SK-N-SH (cell line): ENCODE results near the gene SOX8. TPM values are rescaled to one million over a fixed set of nuclear protein-coding genes. Genes with fewer than 3 reads are reported as not detected.

Experiments used
- CTCF ChIA-PET: fragments of 300-600, 350-600 bp; formaldehyde crosslinking; extraction: SDS; loops from one replicate; lab custom pipeline; 2021; lab: Yijun Ruan, JAX
- POLR2A ChIA-PET: fragments of 350-600 bp; sonication (Branson Sonifier 250); formaldehyde crosslinking; extraction: SDS; loops from one replicate; lab custom pipeline; 2020; ENCODE audit warnings: antibody characterized with exemption, inconsistent platforms; lab: Yijun Ruan, JAX
- DNase-seq: peaks from one replicate; pipeline ENCODE4 v3.0.0; 2012
- H2AFZ ChIP-seq: fragments of 200-600 bp; sonication (generic); 2 replicates; pipeline ENCODE4 v1.8.1; 2016; ENCODE audit warnings: antibody characterized with exemption, mild to moderate bottlenecking, low read depth
- H3F3A ChIP-seq: fragments of 200-600 bp; sonication (generic); replicated peaks from 2 replicates; pipeline ENCODE3; 2016; ENCODE audit warnings: antibody characterized with exemption, mild to moderate bottlenecking; ENCODE audit not compliant: insufficient read depth
- H3K27ac ChIP-seq, 2 experiments: fragments of 200-500 bp in 1 of 2; fragments of 200-600 bp in 1 of 2; sonication (Bioruptor generic) in 1 of 2; sonication (generic), shearing (Covaris generic) in 1 of 2; 2 replicates each; pipeline versions ENCODE4 v1.5.1 to v1.6.1; 2014 to 2016; ENCODE audit warnings: low read depth in 2 of 2, inconsistent platforms in 1 of 2, low read length in 1 of 2, mild to moderate bottlenecking in 1 of 2, mixed read lengths in 1 of 2
- H3K27me3 ChIP-seq: fragments of 200-600 bp; sonication (generic), shearing (Covaris generic); 2 replicates; pipeline ENCODE4 v1.6.1; 2016; ENCODE audit warnings: mixed run types; ENCODE audit not compliant: insufficient read depth
- H3K36me3 ChIP-seq, 2 experiments: fragments of 200-500 bp in 1 of 2; fragments of 200-600 bp in 1 of 2; sonication (Bioruptor generic) in 1 of 2; sonication (generic) in 1 of 2; replicated peaks in 1 of 2; 2 replicates each; pipeline versions ENCODE3 to v1.5.1; 2014 to 2016; ENCODE audit warnings: low read length in 1 of 2, mild to moderate bottlenecking in 1 of 2; ENCODE audit not compliant: insufficient read depth in 2 of 2, control insufficient read depth in 1 of 2
- H3K4me1 ChIP-seq, 2 experiments: fragments of 200-500 bp in 1 of 2; fragments of 200-600 bp in 1 of 2; sonication (Bioruptor generic) in 1 of 2; sonication (generic), shearing (Covaris generic) in 1 of 2; 2 replicates each; pipeline versions ENCODE4 v1.5.1 to v1.6.1; 2014 to 2016; ENCODE audit warnings: low read depth in 1 of 2, low read length in 1 of 2, mixed run types in 1 of 2; ENCODE audit not compliant: insufficient read depth in 2 of 2, control insufficient read depth in 1 of 2
- H3K4me2 ChIP-seq: fragments of 200-600 bp; sonication (generic), shearing (Covaris generic); 2 replicates; pipeline ENCODE4 v1.6.1; 2017; ENCODE audit warnings: mixed run types
- H3K4me3 ChIP-seq, 2 experiments: fragments of 200-500 bp in 1 of 2; fragments of 200-600 bp in 1 of 2; sonication (Bioruptor generic) in 1 of 2; sonication (generic), shearing (Covaris generic) in 1 of 2; 2 replicates each; pipeline versions ENCODE4 v1.5.1 to v1.8.1; 2014 to 2016; ENCODE audit warnings: low read depth in 2 of 2, inconsistent platforms in 1 of 2, low read length in 1 of 2, mild to moderate bottlenecking in 1 of 2, mixed read lengths in 1 of 2, moderate library complexity in 1 of 2
- H3K79me2 ChIP-seq: fragments of 200-600 bp; sonication (generic); 2 replicates; pipeline ENCODE4 v1.8.1; 2017; ENCODE audit warnings: mild to moderate bottlenecking; ENCODE audit not compliant: insufficient read depth
- H3K9ac ChIP-seq: fragments of 200-600 bp; sonication (generic); 2 replicates; pipeline ENCODE4 v1.6.1; 2017; ENCODE audit warnings: mixed run types
- H3K9me2 ChIP-seq: fragments of 200-600 bp; sonication (generic); 2 replicates; pipeline ENCODE4 v1.6.1; 2017; ENCODE audit warnings: mixed run types
- H3K9me3 ChIP-seq: fragments of 200-600 bp; sonication (generic); 2 replicates; pipeline ENCODE4 v1.6.1; 2017; ENCODE audit warnings: mixed run types, mild to moderate bottlenecking, moderate library complexity
- H4K20me1 ChIP-seq: fragments of 200-600 bp; sonication (generic); 2 replicates; pipeline ENCODE4 v1.6.1; 2017; ENCODE audit warnings: mild to moderate bottlenecking, mixed run types; ENCODE audit not compliant: insufficient read depth
- CHD2 ChIP-seq: fragments of 150-350 bp; IDR thresholded peaks from 2 replicates; pipeline ENCODE4 v1.6.1; 2018; ENCODE audit warnings: low read length; ENCODE audit not compliant: partially characterized antibody
- CTCF ChIP-seq: fragments of 200-600 bp; sonication (generic); IDR thresholded peaks from 2 replicates; pipeline ENCODE4 v1.6.1; 2017; ENCODE audit warnings: antibody characterized with exemption, mild to moderate bottlenecking, moderate library complexity
- ELF1 ChIP-seq: IDR thresholded peaks from 2 replicates; pipeline ENCODE4 v1.4.0; 2012
- GABPA ChIP-seq: IDR thresholded peaks from 2 replicates; pipeline ENCODE4 v1.4.0; 2012; ENCODE audit warnings: low read depth, mild to moderate bottlenecking
- NRF1 ChIP-seq: IDR thresholded peaks from 2 replicates; pipeline ENCODE4 v1.6.1; 2012; ENCODE audit warnings: low read depth, mild to moderate bottlenecking, low read length
- USF2 ChIP-seq: fragments of 150-350 bp; IDR thresholded peaks from 2 replicates; pipeline ENCODE4 v1.6.1; 2017; ENCODE audit warnings: antibody characterized with exemption, low read length, low read depth, borderline replicate concordance
- WGBS: methylation state at CpG from one replicate; pipeline ENCODE4 v1.1.6; 2017; ENCODE audit warnings: low lambda C conversion rate; 5-methylcytosine and 5-hydroxymethylcytosine counted together
- polyA plus RNA-seq, 3 experiments: library from polyadenylated mRNA; depleted of rRNA; stranded (reverse); fragments of >200 nt; gene quantifications; 2 replicates each; pipeline ENCODE4 v1.2.3, GENCODE V29; 2012
- TF ChIP-seq, protein P1 (sequence below): fragments of 150-350 bp; IDR thresholded peaks from 2 replicates; pipeline ENCODE4 v1.6.1; 2016; ENCODE audit warnings: mild to moderate bottlenecking, low read depth, low read length
- TF ChIP-seq, protein P2 (sequence below): IDR thresholded peaks from 2 replicates; pipeline ENCODE4 v1.4.0; 2012; ENCODE audit warnings: low read depth, borderline replicate concordance

SOX8 gene
- polyA plus RNA-seq, 1 of the 3 experiments (the other 2 are of a cell fraction) = not detected

DNA sequence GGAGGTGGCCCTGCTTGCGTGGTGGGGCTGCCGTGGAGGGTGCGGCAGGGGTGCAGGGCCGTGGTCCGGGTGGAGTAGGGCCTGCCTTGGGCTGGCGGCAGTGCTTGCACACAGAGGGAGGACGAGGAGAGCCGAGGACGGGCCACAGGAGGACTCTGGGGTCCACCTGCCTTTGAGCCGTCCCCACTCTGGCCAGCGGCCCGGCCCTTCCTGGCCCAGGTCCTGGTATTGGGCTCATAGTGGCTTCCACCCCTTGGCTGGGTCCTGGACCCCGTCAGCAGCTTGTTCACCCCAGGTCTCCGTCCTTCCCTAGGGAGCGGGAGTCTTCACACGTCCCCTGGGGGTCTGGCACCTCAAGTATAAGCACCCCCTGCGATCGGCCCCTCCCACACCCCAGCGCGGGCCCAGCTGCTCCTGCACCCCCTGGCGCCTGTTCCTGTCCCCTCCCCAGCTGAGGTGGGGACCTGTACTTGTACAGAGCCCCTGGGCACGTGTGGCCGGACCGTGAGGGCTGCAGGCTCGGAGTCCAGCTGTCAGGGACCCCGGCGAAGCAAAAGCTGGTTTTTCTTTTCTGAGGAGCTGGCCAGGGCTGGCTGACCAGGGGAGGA is 40.1 kb downstream of the SOX8 start:
- POLR2A ChIA-PET = no interaction called here

More for the DNA sequence above, 40.1 kb downstream of the SOX8 start:
- H3K36me3 ChIP-seq = no peaks in the 10 kb centered on the region
- no peaks in the 10 kb centered on the region for H3K9me3 ChIP-seq
- 40% methylated on average over 10 of the region's 27 CpGs for WGBS
- H3K4me1 ChIP-seq = peaks cover 9 to 13% of the 10 kb centered on the region in 2 experiments; a peak in 3 of 4 replicates
- H3K27ac ChIP-seq = no peak overlapping the region
- peaks cover 84% of the 10 kb centered on the region for H3K27me3 ChIP-seq
- no peak overlapping the region for H3K9ac ChIP-seq
- H3K79me2 ChIP-seq = no peaks in the 10 kb centered on the region
- no peak overlapping the region for H2AFZ ChIP-seq
- DNase-seq = no peak
- no peaks in the 10 kb centered on the region for H3F3A ChIP-seq
- no peak overlapping the region for H3K4me3 ChIP-seq
- H3K9me2 ChIP-seq = no peaks in the 10 kb centered on the region
- H3K4me2 ChIP-seq = no peak overlapping the region
- H4K20me1 ChIP-seq = 0 out of 2 replicates have a peak, but pooled peaks cover 5% of the 10 kb centered on the region
- CTCF ChIA-PET = interaction anchor here (1.5 to 2.4 kb wide), 3 partner anchors 34 to 84 kb away, joined by 5 to 6 read pairs (median 5); no protein-coding TSS in a partner anchor
- TF ChIP-seq USF2 (no peak), ELF1 (no peak), NRF1 (no peak), CTCF (no peak), CHD2 (no peak), GABPA (no peak)
- TF ChIP-seq, protein P1, sequence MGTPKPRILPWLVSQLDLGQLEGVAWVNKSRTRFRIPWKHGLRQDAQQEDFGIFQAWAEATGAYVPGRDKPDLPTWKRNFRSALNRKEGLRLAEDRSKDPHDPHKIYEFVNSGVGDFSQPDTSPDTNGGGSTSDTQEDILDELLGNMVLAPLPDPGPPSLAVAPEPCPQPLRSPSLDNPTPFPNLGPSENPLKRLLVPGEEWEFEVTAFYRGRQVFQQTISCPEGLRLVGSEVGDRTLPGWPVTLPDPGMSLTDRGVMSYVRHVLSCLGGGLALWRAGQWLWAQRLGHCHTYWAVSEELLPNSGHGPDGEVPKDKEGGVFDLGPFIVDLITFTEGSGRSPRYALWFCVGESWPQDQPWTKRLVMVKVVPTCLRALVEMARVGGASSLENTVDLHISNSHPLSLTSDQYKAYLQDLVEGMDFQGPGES = no peak
- TF ChIP-seq, protein P2, sequence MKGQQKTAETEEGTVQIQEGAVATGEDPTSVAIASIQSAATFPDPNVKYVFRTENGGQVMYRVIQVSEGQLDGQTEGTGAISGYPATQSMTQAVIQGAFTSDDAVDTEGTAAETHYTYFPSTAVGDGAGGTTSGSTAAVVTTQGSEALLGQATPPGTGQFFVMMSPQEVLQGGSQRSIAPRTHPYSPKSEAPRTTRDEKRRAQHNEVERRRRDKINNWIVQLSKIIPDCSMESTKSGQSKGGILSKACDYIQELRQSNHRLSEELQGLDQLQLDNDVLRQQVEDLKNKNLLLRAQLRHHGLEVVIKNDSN = no peak
